ENCODE data around the gene GFPT2. TPM values are rescaled to one million over a fixed set of nuclear protein-coding genes. Genes with fewer than 3 reads are reported as not detected.

The GFPT2 gene
- total and polyA plus RNA-seq, 2 of the 4 experiments (the other 2 are of a cell fraction) = 20.3 to 20.8 TPM

GRCh38 chr5:180328296-180329137 lies 24.6 kb downstream of the GFPT2 start:
- no peak for ATAC-seq (ENCODE audit: low read depth)
- TF ChIP-seq USF2 (IDR thresholded peaks at IDR 0.05; ENCODE audit: low read depth, low read length) (no peak), SMC3 (IDR thresholded peaks at IDR 0.05; ENCODE audit: low read depth, low read length) (peak; percentile 48), RAD21 (IDR thresholded peaks at IDR 0.05; ENCODE audit: low read length) (peak; percentile 51), CHD1 (IDR thresholded peaks at IDR 0.05; ENCODE audit: low read depth, low read length) (no peak), MAFK (IDR thresholded peaks at IDR 0.05; ENCODE audit: low read depth, low read length) (no peak), FOS (IDR thresholded peaks at IDR 0.05; ENCODE audit: low read depth, low read length) (no peak), RCOR1 (IDR thresholded peaks at IDR 0.05; ENCODE audit: insufficient replicate concordance, low read length) (no peak), CTCF (conservative IDR thresholded peaks at IDR 0.05; ENCODE audit: low read depth, low read length) (peak; percentile 56), MXI1 (IDR thresholded peaks at IDR 0.05; ENCODE audit: borderline replicate concordance, low read depth, low read length) (no peak), CEBPB (IDR thresholded peaks at IDR 0.05; ENCODE audit: low read depth, low read length) (no peak), ELK1 (IDR thresholded peaks at IDR 0.05; ENCODE audit: borderline replicate concordance, low read depth, low read length) (no peak), RFX5 (IDR thresholded peaks at IDR 0.05; ENCODE audit: low read depth, low read length) (no peak), NFE2L2 (IDR thresholded peaks at IDR 0.05; ENCODE audit: low read depth, low read length) (no peak), MAZ (IDR thresholded peaks at IDR 0.05; ENCODE audit: borderline replicate concordance, low read depth, low read length) (no peak), POLR2A (IDR thresholded peaks at IDR 0.05; ENCODE audit: low read depth, low read length) (no peak)

More at GRCh38 chr5:180328296-180329137, 24.6 kb downstream of the GFPT2 start:
- Histone ChIP-seq H3K18ac (ENCODE audit: low read depth, low read length) (no peak overlapping the region), H3K9me3 (ENCODE audit: control insufficient read depth, insufficient read depth, low read length) (no peaks in the 10 kb centered on the region), H2AK9ac (replicated peaks; ENCODE audit: low read depth, low read length, poor library complexity) (peak overlapping the region; percentile 26), H3K4me3 (ENCODE audit: insufficient read depth, low read depth, low read length) (no peak overlapping the region), H3K4me1 (ENCODE audit: control insufficient read depth, insufficient read depth, low read length) (peaks cover 18% of the 10 kb centered on the region), H4K8ac (ENCODE audit: low read depth in 2 of 2, low read length in 2 of 2) (no peak overlapping the region), H3K23ac (ENCODE audit: low read depth, low read length) (no peak overlapping the region), H3K4me2 (ENCODE audit: low read depth, low read length) (no peak overlapping the region), H3K27ac (ENCODE audit: insufficient read depth, low read length) (no peak overlapping the region), H3K79me1 (ENCODE audit: low read depth in 1 of 2, low read length in 2 of 2) (no peaks in the 10 kb centered on the region; a peak in 1 of 4 replicates), H3K4ac (ENCODE audit: low read depth, low read length) (no peak overlapping the region), H4K91ac (ENCODE audit: insufficient read depth, low read depth, low read length) (no peak overlapping the region), H4K5ac (ENCODE audit: low read depth, low read length) (no peak overlapping the region), H3K27me3 (ENCODE audit: control insufficient read depth, insufficient read depth, low read length) (no peaks in the 10 kb centered on the region), H2BK15ac (ENCODE audit: low read depth, low read length) (no peak overlapping the region), H3K14ac (replicated peaks; ENCODE audit: low read depth, low read length) (no peak overlapping the region), H2BK20ac (ENCODE audit: low read depth, low read length) (no peak overlapping the region), H3K9ac (ENCODE audit: low read depth, low read length) (no peak overlapping the region), H3K9me1 (ENCODE audit: insufficient read depth, low read length) (peaks cover 14% of the 10 kb centered on the region), H2AK5ac (ENCODE audit: low read depth, low read length) (0 out of 2 replicates have a peak overlapping the region, but pooled peaks have one; percentile 7), H2BK5ac (ENCODE audit: low read depth, low read length, poor library complexity, severe bottlenecking) (no peak overlapping the region), H4K20me1 (ENCODE audit: insufficient read depth, low read length) (peaks cover 18% of the 10 kb centered on the region), H3K36me3 (ENCODE audit: control insufficient read depth, insufficient read depth, low read length) (0 out of 2 replicates have a peak, but pooled peaks cover 1% of the 10 kb centered on the region), H2BK120ac (ENCODE audit: low read depth, low read length) (no peak overlapping the region), H2AFZ (replicated peaks; ENCODE audit: low read length, poor library complexity) (no peak overlapping the region), H3K56ac (ENCODE audit: extremely low read depth, insufficient read depth, low read length) (no peak overlapping the region)
- ChIA-PET CTCF (interaction anchor here (0.6 to 2.4 kb wide), 9 partner anchors 9 to 146 kb away, joined by 3 to 12 read pairs (median 4); no protein-coding TSS in a partner anchor), POLR2A (ENCODE audit: unreplicated experiment) (no interaction called here)
- DNase-seq = peak; percentile 60
- in situ Hi-C loops (cut with MboI; ENCODE audit: low sequenced_read_pairs) = no loop called here
- dilution Hi-C loops (cut with HindIII; ENCODE audit: low sequenced_read_pairs, unreplicated experiment) = no loop called here
- WGBS, 2 experiments (ENCODE audit: extremely low coverage in 2 of 2, insufficient read length in 1 of 2) = 87% methylated on average over 20 of the region's 31 CpGs; no CpG with 5 or more reads in 1 of the 2 experiments
- intact Hi-C loops (cut with micrococcal nuclease) = no loop called here
- BruUV-seq (replicated peaks) = no TSS peak

Measured in IMR-90 (cell line).